Ishikawa (cell line): Measurements from ENCODE around the gene TOX2.

ENCODE experiments used
- CEBPB ChIP-seq: IDR thresholded peaks from 2 replicates; pipeline ENCODE4 v1.6.1; 2012
- CREB1 ChIP-seq: IDR thresholded peaks from 2 replicates; pipeline ENCODE4 v1.6.1; 2012; ENCODE audit warnings: low read depth
- EGR1 ChIP-seq: IDR thresholded peaks from 2 replicates; pipeline ENCODE4 v1.6.1; 2012
- EP300 ChIP-seq: IDR thresholded peaks from 2 replicates; pipeline ENCODE4 v1.6.1; 2012; ENCODE audit warnings: borderline replicate concordance
- FOXM1 ChIP-seq: IDR thresholded peaks from 2 replicates; pipeline ENCODE4 v1.6.1; 2012; ENCODE audit warnings: low read depth, borderline replicate concordance
- MAX ChIP-seq: IDR thresholded peaks from 2 replicates; pipeline ENCODE4 v1.6.1; 2012
- NFIC ChIP-seq: IDR thresholded peaks from 2 replicates; pipeline ENCODE4 v1.6.1; 2012
- RAD21 ChIP-seq: IDR thresholded peaks from 2 replicates; pipeline ENCODE4 v1.6.1; 2012; ENCODE audit warnings: low read depth
- REST ChIP-seq: IDR thresholded peaks from 2 replicates; pipeline ENCODE4 v1.6.1; 2012; ENCODE audit warnings: low read depth, mild to moderate bottlenecking
- TAF1 ChIP-seq: IDR thresholded peaks from 2 replicates; pipeline ENCODE4 v1.6.1; 2012; ENCODE audit warnings: low read depth, mild to moderate bottlenecking
- TCF12 ChIP-seq: IDR thresholded peaks from 2 replicates; pipeline ENCODE4 v1.6.1; 2012; ENCODE audit warnings: low read depth
- USF1 ChIP-seq: IDR thresholded peaks from 2 replicates; pipeline ENCODE4 v1.6.1; 2012
- YY1 ChIP-seq: IDR thresholded peaks from 2 replicates; pipeline ENCODE4 v1.6.1; 2012; ENCODE audit warnings: low read depth

DNA sequence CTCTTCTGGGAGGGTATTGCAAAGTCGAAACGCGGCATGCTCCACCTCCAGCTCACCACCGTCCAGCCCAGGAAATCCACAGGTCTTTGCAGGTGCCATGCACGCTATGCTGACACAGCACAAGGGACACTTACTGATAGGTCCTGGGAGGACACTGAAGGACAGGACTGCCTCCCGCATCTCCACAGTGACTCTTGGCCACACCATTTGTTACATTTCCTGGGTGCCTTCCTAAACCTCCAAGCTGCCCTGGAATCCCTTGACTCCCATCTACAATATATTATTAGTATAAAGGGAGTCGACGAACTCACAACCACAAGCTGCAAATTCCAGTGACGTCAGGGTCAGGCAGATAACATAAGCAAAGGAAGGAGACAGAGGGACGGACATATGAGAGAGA lies 165.4 kb downstream of the TOX2 start:
- no peak for TF ChIP-seq RAD21
- no peak for TF ChIP-seq YY1
- no peak for TF ChIP-seq CEBPB
- TF ChIP-seq MAX, result no peak
- no peak for TF ChIP-seq TAF1
- no peak for TF ChIP-seq EP300
- TF ChIP-seq EGR1, result no peak
- no peak for TF ChIP-seq FOXM1
- no peak for TF ChIP-seq REST
- no peak for TF ChIP-seq NFIC
- TF ChIP-seq CREB1, result no peak
- no peak for TF ChIP-seq TCF12
- no peak for TF ChIP-seq USF1
